Pancreas (tissue), 10 donors: ENCODE measurements around the gene UGT8. TPM values are rescaled to one million over a fixed set of nuclear protein-coding genes. Genes with fewer than 3 reads are reported as not detected.
"Not testable (repeated sequence)": the region's sequence is repeated elsewhere in the genome, so short reads cannot be mapped to it uniquely, and the experiment has no call there.

Source experiments
- ATAC-seq, 4 donors: fragments of 200-7000 bp; cut with Tn5 transposase; one replicate each; pipeline versions ENCODE4 v1.8.0 to v1.9.1; 2020; ENCODE audit warnings: mild to moderate bottlenecking in 4 of 4, moderate library complexity in 4 of 4
- DNase-seq, 6 donors: peaks; one replicate each; pipeline ENCODE4 v3.0.0-alpha.2; 2020
- FAIRE-seq: peaks from 2 replicates; lab custom pipeline; 2012; peaks lifted over from hg19 to GRCh38; lab: Jason Lieb, UNC
- H3K27ac ChIP-seq, 4 donors: fragments of 200-600 bp; sonication (generic); 1 replicate in 3 of 4; 2 replicates in 1 of 4; pipeline versions ENCODE4 v1.5.0 to v1.8.0; 2020
- H3K27me3 ChIP-seq, 4 donors: fragments of 200-600 bp; one replicate each; pipeline ENCODE4 v1.8.0; 2021
- H3K36me3 ChIP-seq, 3 donors: fragments of 200-600 bp; sonication (generic) in 1 of 3; one replicate each; pipeline versions ENCODE4 v1.5.0 to v1.8.0; 2020 to 2021
- H3K4me1 ChIP-seq, 3 donors: fragments of 200-600 bp; one replicate each; pipeline ENCODE4 v1.8.0; 2021
- H3K4me3 ChIP-seq, 4 donors: fragments of 200-600 bp; sonication (generic) in 2 of 4; one replicate each; pipeline versions ENCODE4 v1.5.0 to v1.8.0; 2020 to 2021
- H3K9me3 ChIP-seq, 4 donors: fragments of 200-600 bp; one replicate each; pipeline ENCODE4 v1.8.0; 2021
- CTCF ChIP-seq, 4 donors: fragments of 200-600 bp; sonication (generic) in 3 of 4; IDR thresholded peaks; one replicate each; pipeline versions ENCODE4 v1.5.0 to v1.8.0; 2021; ENCODE audit warnings: antibody characterized with exemption in 4 of 4
- WGBS, 2 donors: extraction: QIAGEN DNeasy Blood & Tissue Kit; methylation state at CpG; one replicate each; pipeline ENCODE4 v1.1.7; 2013; 5-methylcytosine and 5-hydroxymethylcytosine counted together
- intact Hi-C, 3 donors: fragments of 100-400 bp; cut with DNase I; formaldehyde crosslinking; loops; one replicate each; pipeline versions ENCODE4 v1.11.1 to v1.14.2; 2022
- polyA plus RNA-seq, 2 donors: library from polyadenylated mRNA; stranded (reverse); fragments of 200-250 nt; gene quantifications; one replicate each; pipeline ENCODE4 v1.2.3, GENCODE V29; 2013
- total RNA-seq, 6 donors: library from RNA; stranded (reverse); fragmentation: NEBNext Ultra II Directional in 4 of 6; extraction: Animal tissue kit (Norgen Biotek cat#: 25700) in 4 of 6; gene quantifications; one replicate each; pipeline versions ENCODE4 v1.2.1 to v1.2.4, GENCODE V29; 2021 to 2023
- donor health status: healthy with polysubstance abuse.
- donor health status: DM: no; HTN: no; CAD: no; lungs with moderate emphysema.
- donor health status: DM: no; HTN: no; CAD: no.
- donor health status: control.
- donor health status: control.
- donor health status: Bipolar disorder and iron deficiency.
- donor health status: DM: yes; HTN: yes; CAD: no.
- donor health status: DM: no; HTN: no; CAD: no.
- donor health status: DM: no; HTN: no; CAD: no.
- donor health status: DM: yes; HTN: yes; CAD: no.

The UGT8 gene
- total and polyA plus RNA-seq, 8 donors = 1.5 to 9.6 (median 5.7) TPM

DNA sequence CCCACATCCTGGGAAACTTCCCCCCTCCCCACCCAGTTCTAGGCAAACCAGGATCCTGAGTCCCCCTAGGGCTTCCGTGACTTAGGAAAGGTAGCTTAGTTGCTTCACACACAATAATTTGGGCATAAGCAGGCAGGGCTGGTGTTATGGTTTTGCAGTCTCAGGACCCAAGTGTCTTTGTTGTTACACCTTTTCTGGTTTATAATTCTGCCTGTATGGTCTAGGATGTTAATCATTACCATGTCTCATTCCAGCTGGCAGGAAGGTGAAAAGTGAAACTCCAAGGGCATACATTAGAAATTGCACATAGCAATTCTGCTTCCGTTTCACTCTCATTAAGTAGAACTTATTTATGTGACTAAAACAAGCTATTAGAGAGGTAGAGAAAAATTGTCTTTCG lies 16.8 kb downstream of the UGT8 start:
- H3K4me3 ChIP-seq = peak overlapping the region in 3 of 4 donors; percentile 9 to 42 (median 35)
- H3K27ac ChIP-seq = peak overlapping the region; percentile 9 to 89 (median 75)
- DNase-seq = peak in 2 of 6 donors; percentile 17 to 33
- no peaks in the 10 kb centered on the region for H3K9me3 ChIP-seq
- no peaks in the 10 kb centered on the region for H3K36me3 ChIP-seq
- H3K4me1 ChIP-seq = peaks cover 10 to 26% (median 23%) of the 10 kb centered on the region in 3 donors
- 4 to 8% methylated on average over 3 of the region's 3 CpGs for WGBS, 2 donors
- H3K27me3 ChIP-seq = no peaks in the 10 kb centered on the region
- intact Hi-C loops = no loop called here
- no peak for TF ChIP-seq CTCF (IDR thresholded peaks at IDR 0.05)
- no peak for FAIRE-seq
- peak; percentile 92 to 94 (median 93) for ATAC-seq

DNA sequence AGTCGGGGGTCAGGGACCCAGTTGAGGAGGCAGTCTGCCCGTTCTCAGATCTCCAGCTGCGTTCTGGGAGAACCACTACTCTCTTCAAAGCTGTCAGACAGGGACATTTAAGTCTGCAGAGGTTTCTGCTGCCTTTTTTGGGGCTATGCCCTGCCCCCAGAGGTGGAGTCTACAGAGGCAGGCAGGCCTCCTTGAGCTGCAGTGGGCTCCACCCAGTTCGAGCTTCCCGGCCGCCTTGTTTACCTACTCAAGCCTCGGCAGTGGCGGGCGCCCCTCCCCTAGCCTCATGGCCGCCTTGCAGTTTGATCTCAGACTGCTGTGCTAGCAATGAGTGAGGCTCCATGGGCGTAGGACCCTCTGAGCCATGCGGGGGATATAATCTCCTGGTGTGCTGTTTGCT lies 17.4 kb downstream of the UGT8 start:
- H3K27ac ChIP-seq = peak overlapping the region; percentile 9 to 89 (median 75)
- ATAC-seq (peak; percentile 78 to 85 (median 80)), DNase-seq (peak; percentile 72 to 88 (median 76))
- intact Hi-C loops, FAIRE-seq, H3K27me3 ChIP-seq, H3K9me3 ChIP-seq, H3K36me3 ChIP-seq: not testable (repeated sequence)
- peaks cover 10 to 26% (median 23%) of the 10 kb centered on the region in 3 donors for H3K4me1 ChIP-seq
- WGBS, 2 donors = 16 to 19% methylated on average over 12 of the region's 12 CpGs
- peak overlapping the region in 3 of 4 donors; percentile 9 to 42 (median 35) for H3K4me3 ChIP-seq

DNA sequence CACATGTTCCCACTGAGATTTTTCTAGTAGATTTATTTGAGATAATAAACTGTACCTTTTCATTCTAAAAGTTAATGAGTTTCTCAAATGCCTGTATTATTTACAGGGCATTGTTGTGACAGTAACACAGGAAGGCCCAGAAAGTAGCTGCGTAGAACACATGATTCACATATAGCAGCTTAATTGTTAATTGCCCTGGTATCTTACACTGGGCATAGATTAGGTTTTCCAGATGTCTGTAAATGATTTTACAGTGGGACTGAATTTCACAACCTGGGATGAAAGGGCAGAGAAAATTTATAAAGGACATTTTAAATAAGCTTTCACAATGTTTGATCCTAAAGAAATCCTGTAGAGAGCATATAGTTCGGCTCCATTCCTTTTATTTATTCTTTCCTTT lies 27.6 kb downstream of the UGT8 start:
- Histone ChIP-seq H3K4me1 (peaks cover 0 to 9% (median 0%) of the 10 kb centered on the region in 3 donors), H3K27ac (no peak overlapping the region), H3K27me3 (no peaks in the 10 kb centered on the region), H3K4me3 (no peak overlapping the region), H3K36me3 (no peaks in the 10 kb centered on the region), H3K9me3 (no peaks in the 10 kb centered on the region)
- ATAC-seq = no peak
- TF ChIP-seq CTCF (IDR thresholded peaks at IDR 0.05) = no peak
- no peak for DNase-seq
- intact Hi-C loops = no loop called here
- FAIRE-seq = no peak
- 86 to 90% methylated on average over 2 of the region's 2 CpGs for WGBS, 2 donors

- 94 to 95% methylated on average over 5 of the region's 5 CpGs for WGBS, 2 donors
- no peak for TF ChIP-seq CTCF (IDR thresholded peaks at IDR 0.05)
- no peaks in the 10 kb centered on the region for H3K4me1 ChIP-seq
- H3K4me3 ChIP-seq = no peak overlapping the region
- no peak overlapping the region for H3K27ac ChIP-seq
- H3K9me3 ChIP-seq = no peaks in the 10 kb centered on the region
- ATAC-seq (no peak), DNase-seq (no peak), FAIRE-seq (no peak)
- no peaks in the 10 kb centered on the region for H3K36me3 ChIP-seq
- no peaks in the 10 kb centered on the region for H3K27me3 ChIP-seq
- intact Hi-C loops = no loop called here
Observed at GRCh38 chr4:114636192-114636935, 37.8 kb downstream of the UGT8 start.

DNA sequence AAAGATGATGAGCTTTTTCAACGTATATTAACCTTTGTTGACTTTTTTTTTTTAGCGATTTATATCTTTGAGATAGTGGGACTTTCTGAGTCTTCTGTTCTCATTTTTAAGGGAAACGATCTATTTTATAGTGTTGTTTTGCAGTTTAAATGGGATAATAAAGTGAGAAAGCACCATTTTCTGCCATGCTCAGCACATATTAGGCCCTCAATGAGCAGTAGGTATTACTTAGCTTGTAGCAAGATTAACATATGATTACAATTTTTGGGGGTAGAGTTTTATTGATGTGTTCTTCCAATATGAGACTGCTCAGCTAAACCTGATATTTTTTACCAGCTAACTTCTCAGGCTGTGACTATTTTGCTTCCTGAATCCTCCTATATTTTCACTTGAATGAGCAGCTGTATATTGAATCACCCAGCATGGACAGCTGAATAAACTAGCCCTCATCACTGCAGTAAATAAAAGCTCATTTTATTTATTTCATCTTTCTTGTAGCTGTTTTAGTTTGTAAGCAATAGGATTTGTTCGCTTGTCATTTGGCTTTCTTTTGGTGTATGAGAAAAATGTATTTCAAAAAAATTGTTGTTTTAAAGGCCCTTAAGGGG lies 43.7 kb downstream of the UGT8 start:
- no peak overlapping the region for H3K27ac ChIP-seq
- no peaks in the 10 kb centered on the region for H3K27me3 ChIP-seq
- no peak for TF ChIP-seq CTCF (IDR thresholded peaks at IDR 0.05)
- DNase-seq (no peak), FAIRE-seq (no peak), ATAC-seq (no peak)
- no peaks in the 10 kb centered on the region for H3K9me3 ChIP-seq
- H3K4me3 ChIP-seq = no peak overlapping the region
- 76 to 80% methylated on average over 4 of the region's 4 CpGs for WGBS, 2 donors
- no peaks in the 10 kb centered on the region for H3K36me3 ChIP-seq
- intact Hi-C loops = no loop called here
- peaks cover 0 to 8% (median 4%) of the 10 kb centered on the region in 3 donors for H3K4me1 ChIP-seq
